ENCODE data around the gene PROK2. TPM values are rescaled to one million over a fixed set of nuclear protein-coding genes. Genes with fewer than 3 reads are reported as not detected.
A peak's percentile ranks its signal among the peaks of the same experiment; 100 is the strongest.

The PROK2 gene
- total RNA-seq, 1 donor from 2014 or later: 3.0 TPM

DNA sequence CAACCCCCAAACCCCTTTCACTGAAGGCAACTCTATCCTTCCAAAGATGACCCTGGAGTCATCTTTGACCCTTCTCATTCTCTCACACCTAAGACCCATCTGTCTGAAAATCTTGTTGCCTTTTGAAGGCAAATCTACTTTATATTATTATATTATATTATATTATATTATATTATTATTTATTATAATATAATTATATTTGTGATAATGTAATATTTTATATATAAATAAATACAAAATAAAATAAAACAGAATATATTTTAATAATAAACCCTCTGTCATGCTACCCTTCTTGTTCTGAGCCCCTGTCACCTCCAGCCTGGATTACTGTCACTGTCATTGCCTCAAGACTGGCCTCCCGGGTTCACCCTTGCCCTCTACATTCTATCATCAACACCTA, 5.0 kb upstream of the PROK2 start:
- DNase-seq (ENCODE audit: low spot score) (no peak), ATAC-seq (no peak)
- intact Hi-C loops (cut with DNase I): no loop called here

DNA sequence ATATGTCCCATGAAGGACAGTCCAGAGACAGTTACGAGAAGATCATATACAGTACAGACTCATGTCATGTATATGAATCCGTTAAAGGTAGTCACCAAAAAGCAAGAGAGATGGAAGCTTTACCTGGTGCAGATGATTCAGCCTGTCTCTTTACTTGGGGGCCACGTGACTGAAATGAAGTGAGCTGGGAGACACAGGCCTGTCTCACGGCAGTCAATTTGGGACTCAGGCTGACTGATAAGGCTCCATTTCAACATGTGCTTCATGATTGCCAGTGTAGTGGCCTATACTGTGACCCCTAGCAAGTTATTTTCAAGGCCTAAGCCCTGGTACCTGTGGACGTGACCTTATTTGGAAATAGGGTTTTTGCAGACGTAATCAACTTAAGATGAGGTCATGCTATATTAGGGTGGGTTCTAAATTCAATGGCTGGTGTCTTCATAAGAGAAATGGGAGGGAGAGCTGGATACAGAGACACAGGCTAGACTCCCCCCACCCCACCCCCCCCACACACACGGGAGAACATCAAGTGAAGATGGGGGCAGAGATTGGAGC, 3.0 kb upstream of the PROK2 start:
- ATAC-seq: no peak
- intact Hi-C loops (cut with DNase I): no loop called here
- no peak for DNase-seq (ENCODE audit: low spot score)

DNA sequence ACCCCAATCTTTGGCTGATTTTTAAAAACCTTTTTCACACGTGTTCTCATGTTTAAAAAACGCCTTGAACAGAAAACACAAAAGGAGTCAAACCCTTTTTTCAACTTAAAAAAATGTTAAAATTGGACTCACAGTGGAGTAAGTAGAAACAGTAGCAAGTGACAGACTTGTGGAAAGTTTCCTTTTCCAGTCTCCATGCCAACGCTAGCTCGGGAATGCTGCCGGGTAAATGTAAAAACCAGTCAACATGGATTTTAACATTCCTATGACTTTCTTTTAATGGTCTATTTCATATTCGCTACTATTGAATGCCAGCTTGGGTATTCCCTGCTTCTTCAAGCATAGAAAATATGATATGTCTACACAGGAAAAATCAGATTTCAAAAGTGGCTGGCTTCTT, 1.6 kb upstream of the PROK2 start:
- intact Hi-C loops (cut with DNase I): no loop called here
- DNase-seq (ENCODE audit: low spot score): no peak
- no peak for ATAC-seq

DNA sequence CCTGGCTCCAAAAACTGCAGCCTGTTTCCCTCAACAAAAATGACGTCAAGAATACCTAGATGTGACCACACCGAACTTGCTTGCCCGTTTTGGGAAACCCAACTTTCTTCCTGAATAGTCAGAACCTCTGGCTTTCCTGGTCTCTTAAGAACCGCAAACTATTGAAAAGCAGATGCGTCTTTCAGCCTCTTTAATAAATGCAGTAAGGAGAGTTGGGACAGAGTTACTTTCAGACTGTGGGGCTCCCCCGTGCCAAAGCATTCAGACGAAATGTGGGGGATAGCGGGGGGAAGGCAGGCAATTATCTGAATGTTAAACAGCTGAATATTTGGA, 1.2 kb upstream of the PROK2 start:
- ATAC-seq (no peak), DNase-seq (ENCODE audit: low spot score) (no peak)
- intact Hi-C loops (cut with DNase I): no loop called here

DNA sequence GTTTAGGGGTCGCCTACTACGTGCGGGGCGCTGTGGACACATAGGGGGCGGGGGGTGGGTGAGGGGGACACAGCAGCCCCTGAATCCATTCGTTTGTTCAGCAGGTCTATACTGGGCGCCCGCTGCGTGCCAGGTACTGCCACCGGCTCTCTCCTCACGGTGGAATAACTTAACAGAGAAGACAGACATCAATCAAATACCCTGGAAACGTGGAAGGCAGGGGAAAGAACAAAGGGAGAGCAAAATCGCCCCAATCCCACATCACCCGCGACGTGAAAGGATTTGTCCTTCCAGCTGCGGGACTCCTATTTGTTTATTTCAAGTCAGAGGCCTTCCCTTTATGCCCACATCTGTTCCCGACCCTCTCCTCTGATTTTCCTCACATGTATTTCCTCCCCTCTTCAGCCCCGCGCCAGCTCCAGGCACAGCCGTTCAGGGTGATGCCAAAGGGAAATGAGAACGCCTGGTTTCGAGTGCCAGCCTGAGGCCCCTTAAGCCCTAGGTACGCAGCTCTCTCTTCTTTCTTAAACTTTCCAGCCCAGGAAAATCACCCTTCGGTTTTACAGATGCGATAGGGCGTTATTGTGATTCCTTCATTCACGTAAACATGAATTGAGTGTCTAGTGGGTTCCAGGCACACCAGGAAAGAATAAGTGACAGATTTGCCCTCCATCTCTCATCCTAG, 726 bp upstream of the PROK2 start:
- DNase-seq (ENCODE audit: low spot score): no peak
- no peak for ATAC-seq
- intact Hi-C loops (cut with DNase I): no loop called here

DNA sequence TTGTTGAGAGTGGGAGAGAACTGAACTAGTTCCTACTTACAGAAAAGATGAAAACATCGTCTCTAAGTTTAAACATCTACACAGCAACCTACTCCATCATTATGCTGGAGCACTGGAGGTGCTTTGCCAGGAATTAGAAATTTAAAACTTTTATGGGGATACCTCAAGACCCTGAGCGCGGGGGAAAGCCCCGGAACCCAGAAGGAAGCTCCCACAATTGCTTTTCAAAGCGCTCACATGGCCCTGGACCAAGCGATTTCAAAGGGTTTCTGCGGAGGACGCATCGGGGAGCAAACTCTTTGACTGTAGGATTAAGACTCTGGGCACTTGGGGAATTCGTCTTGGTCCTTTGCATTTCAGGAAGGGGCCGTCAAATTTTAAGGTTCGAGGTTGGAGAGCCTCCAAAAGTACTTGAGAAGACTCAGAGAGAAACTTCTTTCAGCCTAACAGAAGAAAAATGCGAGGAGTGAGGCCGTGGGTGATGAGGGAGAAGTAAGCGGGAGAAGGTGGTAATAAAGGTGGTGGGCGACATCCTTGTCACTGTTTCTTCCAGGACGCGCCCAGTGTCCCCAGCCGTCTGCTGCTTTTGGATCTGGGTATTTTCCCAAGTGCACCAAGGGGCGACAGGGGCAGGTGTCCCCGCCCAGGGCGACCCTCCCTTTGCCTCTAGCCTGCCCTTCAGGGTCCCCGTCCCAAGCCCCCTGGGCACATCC, 591 bp downstream of the PROK2 start:
- no peak for ATAC-seq
- intact Hi-C loops (cut with DNase I): no loop called here
- no peak for DNase-seq (ENCODE audit: low spot score)

DNA sequence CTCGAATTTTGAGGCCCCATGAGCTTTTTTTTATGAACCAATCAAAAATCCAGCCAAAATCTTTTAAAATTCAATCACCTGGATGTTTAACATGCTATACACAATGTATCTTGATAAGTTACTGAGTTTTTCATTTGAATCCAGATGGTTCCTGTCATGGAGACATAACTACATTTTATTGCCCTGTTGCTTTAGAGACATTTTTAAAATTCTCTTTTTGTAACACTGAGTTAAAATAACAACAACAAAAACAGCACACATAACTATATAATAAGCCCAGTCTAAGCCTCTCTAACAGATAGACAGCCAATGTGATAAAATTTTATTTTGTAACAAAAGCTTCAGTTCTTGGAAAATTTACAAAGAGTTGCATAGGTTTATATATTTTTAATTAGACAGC, 1.8 kb downstream of the PROK2 start:
- ATAC-seq: no peak
- intact Hi-C loops (cut with DNase I): no loop called here
- DNase-seq (ENCODE audit: low spot score): no peak

DNA sequence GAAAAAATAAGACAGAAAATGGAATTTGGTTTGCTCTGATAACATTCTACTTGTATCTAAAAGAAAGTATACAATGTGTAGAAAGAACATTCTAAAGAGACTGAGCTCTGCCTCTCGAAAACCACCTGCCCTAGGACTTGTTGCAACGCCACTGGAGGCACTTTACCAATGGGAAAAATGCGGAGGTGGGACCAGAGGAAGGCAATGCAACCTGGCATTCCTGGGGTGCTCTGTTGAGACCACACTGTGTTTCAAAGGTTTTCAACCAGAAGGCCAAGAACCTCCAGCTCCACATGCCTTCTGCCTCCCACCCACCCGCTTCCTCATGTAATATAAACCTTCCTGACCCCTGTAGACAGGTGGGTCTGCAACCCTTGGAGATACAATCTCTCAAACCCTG, 4.5 kb downstream of the PROK2 start:
- intact Hi-C loops (cut with DNase I): no loop called here
- ATAC-seq (no peak), DNase-seq (ENCODE audit: low spot score) (no peak)

DNA sequence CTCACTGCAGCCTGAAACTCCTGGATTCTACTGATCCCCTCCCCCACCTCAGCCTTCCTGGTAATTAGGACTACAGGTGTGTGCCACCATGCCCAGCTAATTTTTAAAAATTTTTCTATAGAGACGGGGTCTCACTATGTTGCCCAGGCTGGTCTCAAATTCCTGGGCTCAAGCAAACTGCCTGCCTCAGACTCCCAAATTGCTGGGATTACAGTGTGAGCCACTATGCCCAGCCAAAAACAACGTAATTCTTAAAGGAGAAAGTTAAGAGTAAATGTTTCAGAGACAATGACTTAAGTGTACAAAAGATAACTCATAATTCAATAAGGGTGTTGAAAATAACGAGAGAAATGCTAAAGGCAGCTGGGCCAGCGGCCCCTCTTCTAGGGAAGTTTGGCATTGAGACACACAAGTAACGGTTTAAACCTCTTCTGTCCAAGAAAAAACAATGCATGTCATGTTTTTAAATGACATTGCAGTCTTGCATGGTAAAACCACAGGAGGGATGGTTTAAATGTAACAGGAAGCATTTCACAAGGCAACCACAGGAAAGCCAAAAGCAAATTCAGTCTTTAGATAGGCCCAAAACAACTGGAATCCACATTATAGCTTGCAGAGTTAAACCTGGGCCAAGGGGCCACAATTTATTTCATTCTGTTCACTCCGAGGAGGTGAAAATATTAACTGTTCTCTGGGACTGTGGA, 5.1 kb downstream of the PROK2 start:
- ATAC-seq (no peak), DNase-seq (ENCODE audit: low spot score) (no peak)
- intact Hi-C loops (cut with DNase I): no loop called here

DNA sequence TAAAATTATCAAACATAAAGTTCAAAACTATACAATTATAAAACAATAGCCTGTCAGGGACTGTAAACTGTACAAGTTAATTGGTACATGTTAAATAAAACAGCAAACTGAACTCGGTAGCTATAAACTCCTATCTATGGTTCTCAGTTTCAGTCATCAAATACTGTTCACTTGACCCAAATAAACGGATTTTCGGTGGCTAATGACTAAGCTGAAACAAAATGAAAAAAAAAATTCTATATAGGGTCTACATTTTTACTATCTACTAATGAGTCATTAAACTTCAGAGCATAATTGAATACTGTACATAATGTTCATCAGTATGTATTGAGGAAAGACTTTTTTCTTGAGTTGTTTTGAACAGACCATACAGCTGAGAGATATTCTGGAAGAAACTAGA, 6.6 kb downstream of the PROK2 start:
- ATAC-seq (no peak), DNase-seq (ENCODE audit: low spot score) (no peak)
- intact Hi-C loops (cut with DNase I): no loop called here

DNA sequence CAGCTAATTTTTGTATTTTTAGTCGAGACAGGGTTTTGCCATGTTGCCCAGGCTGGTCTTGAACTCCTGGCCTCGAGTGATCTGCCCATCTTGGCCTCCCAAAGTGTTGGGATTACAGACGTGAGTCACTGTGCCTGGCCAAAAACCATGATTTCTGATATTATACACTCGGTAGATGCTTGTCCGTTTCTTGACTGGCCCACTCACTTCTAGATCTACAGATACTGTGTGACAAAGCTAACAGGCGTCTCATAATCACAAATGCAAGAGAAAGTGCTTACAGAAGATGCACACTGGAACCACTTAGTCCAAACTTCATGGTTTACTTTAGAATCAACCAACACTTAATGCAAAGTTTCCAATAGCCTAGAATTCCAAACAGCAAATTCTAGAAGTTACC, 8.4 kb downstream of the PROK2 start:
- intact Hi-C loops (cut with DNase I): no loop called here
- DNase-seq (ENCODE audit: low spot score) (no peak), ATAC-seq (no peak)

DNA sequence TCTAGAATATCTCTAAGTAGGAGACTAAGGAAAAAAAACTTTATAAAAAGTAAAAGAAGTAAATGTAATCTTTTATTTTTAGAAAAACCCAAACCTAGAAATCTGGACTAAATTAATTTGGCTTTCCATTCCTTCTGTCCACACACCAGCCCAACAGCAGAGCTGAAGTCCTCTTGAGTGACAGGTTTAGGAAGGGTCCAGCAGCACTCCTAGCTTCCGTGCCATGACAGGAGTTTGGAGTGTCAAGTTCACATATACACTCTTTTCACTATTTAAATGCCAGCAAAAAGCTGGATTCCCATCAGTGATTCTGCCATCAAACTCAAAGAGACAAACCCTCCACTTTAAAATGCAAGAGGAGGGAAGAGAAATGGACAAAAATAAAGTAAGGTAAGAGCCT, 13.1 kb downstream of the PROK2 start:
- ATAC-seq (no peak), DNase-seq (ENCODE audit: low spot score) (no peak)
- intact Hi-C loops (cut with DNase I): no loop called here

DNA sequence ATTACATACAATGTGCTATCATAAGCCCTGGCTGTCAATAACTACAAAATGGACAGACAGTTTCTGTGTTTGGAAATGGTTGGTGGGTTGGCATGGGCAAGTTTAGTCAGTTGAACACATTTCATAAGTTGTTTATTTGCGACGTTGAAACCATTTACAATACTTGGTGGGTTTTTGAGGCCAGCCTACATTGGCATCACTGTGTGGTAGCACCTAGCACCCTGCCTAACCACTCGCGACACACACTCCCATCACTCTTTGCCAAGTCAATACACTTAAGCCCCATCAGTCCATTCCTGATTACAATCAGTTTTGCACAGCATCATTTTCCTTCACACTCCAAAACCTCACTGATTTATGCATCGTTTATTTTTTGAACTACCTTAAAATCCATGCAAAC, 13.8 kb downstream of the PROK2 start:
- DNase-seq (ENCODE audit: low spot score): no peak
- intact Hi-C loops (cut with DNase I): no loop called here
- no peak for ATAC-seq

DNA sequence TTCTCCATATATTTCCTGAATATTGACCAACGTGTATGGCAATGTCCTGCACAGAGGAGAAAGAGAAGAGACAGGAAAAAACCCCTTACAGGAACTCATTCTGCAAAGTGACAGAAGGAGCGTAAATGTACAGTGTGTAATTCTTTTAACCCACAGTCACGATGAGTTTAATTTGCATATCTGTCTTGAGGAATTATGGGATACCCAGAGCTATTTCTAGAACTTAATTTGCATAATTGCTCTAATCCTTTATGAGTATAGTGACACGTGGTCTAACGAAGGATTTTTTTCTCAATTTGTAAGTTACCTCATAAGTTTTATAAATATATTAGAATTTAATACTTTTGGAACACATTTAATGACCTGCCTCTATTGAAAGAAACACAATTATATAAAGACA, 21.5 kb downstream of the PROK2 start:
- intact Hi-C loops (cut with DNase I): no loop called here
- ATAC-seq (no peak), DNase-seq (ENCODE audit: low spot score) (no peak)

DNA sequence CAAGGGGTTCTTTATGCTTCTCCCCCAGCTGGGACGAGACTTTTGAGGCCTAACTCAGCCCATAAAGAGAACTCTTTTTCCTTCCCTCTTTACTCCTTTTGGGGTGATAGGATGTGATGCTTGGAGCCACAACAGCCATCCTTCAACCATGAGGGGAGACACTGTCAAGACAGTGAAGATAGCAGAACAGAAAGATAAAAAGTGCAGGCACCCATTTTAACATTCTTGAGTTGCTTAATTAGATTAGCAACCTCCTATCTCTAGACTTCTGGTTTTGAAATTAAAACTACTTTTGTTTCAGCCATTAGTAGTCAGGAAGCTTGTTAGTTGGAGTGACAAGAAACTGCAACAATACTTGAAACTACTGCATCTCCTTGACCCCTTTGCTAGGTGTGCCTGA, 24.8 kb downstream of the PROK2 start:
- ATAC-seq (no peak), DNase-seq (ENCODE audit: low spot score) (no peak)
- intact Hi-C loops (cut with DNase I): no loop called here

DNA sequence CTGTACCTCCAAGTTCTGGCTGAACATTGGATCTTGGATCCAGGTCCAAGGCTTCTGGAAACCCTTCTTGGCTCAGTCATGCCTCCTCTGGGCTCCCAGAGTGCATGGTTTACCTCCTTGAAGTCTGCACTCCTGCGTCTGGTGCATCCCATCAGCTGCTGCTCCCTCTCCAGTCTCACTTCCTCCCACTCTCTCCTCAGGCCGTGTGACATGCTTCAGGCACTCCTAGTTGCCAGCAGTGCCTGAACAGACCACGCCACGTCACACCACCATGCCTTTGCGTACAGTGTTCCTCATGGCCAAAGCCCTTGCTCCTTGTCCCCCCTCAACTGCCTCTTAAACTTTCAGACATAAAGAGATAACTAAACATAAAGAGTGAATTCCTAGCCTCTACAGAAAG, 25.5 kb downstream of the PROK2 start:
- ATAC-seq (no peak), DNase-seq (ENCODE audit: low spot score) (no peak)
- intact Hi-C loops (cut with DNase I): no loop called here

DNA sequence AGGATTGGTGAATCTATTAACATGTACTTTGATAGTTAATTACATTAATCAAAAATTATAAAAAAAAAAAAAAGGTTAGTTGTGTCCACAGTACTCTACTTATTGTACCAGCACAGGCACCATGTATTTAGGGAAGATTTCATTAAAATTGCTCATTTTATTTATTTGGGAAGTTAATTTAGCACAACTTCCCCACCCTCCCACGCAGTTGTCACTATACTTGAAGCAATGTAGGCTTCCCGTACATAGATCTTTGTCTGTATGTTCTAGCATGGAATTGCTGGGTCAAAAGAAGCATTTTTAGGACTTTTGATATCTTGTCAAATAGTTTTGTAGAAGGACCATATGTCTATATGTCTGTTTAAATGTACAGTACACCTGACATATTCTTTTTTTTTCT, 26.9 kb downstream of the PROK2 start:
- intact Hi-C loops (cut with DNase I): no loop called here
- DNase-seq (ENCODE audit: low spot score): no peak
- ATAC-seq: no peak

DNA sequence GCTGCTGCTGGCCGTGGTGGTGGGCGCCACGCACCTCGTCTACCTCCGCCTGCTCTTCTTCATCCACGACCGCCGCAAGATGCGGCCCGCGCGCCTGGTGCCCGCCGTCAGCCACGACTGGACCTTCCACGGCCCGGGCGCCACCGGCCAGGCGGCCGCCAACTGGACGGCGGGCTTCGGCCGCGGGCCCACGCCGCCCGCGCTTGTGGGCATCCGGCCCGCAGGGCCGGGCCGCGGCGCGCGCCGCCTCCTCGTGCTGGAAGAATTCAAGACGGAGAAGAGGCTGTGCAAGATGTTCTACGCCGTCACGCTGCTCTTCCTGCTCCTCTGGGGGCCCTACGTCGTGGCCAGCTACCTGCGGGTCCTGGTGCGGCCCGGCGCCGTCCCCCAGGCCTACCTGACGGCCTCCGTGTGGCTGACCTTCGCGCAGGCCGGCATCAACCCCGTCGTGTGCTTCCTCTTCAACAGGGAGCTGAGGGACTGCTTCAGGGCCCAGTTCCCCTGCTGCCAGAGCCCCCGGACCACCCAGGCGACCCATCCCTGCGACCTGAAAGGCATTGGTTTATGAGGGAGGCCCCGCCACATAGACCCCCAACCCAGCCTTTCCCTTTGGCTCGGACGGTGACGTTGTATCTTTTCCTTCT, 30.2 kb downstream of the PROK2 start:
- DNase-seq (ENCODE audit: low spot score): no peak
- intact Hi-C loops (cut with DNase I): no loop called here

DNA sequence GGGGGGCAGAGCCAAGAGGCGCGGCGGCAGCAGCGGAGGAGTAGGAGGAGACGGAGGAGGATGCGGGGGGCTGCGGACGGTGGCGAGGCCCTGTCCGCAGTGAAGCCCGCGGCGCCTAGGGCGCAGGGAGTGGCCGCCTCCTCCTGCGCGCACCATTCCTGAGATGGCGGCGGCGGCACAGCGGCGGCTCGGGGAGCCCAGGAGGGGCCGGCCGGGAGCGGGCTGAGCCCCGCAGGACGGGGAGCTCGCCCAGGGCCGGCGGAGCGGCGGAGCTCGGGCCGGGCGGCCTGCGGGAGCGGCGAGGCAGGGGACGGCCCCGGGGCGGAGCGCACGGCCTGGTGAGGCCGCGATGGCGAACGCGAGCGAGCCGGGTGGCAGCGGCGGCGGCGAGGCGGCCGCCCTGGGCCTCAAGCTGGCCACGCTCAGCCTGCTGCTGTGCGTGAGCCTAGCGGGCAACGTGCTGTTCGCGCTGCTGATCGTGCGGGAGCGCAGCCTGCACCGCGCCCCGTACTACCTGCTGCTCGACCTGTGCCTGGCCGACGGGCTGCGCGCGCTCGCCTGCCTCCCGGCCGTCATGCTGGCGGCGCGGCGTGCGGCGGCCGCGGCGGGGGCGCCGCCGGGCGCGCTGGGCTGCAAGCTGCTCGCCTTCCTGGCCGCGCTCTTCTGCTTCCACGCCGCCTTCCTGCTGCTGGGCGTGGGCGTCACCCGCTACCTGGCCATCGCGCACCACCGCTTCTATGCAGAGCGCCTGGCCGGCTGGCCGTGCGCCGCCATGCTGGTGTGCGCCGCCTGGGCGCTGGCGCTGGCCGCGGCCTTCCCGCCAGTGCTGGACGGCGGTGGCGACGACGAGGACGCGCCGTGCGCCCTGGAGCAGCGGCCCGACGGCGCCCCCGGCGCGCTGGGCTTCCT, 31.0 kb downstream of the PROK2 start, which contains the start of gene GPR27:
GPR27 (plus strand) TSS at position 155 of the 909 bp plus-strand sequence; CDS start at position 350, 195 bp downstream.
- intact Hi-C loops (cut with DNase I): no loop called here
- peak; percentile 30 for ATAC-seq
- no peak for DNase-seq (ENCODE audit: low spot score)

More for the DNA sequence above, 30.2 kb downstream of the PROK2 start:
- ATAC-seq: no peak

All from sciatic nerve (tissue), 2 donors.